SKM-1 (cell line): ENCODE results near the gene SAT2.
"Not testable (repeated sequence)": the region's sequence is repeated elsewhere in the genome, so short reads cannot be mapped to it uniquely, and the experiment has no call there.

ENCODE experiments used
- DNase-seq: peaks from one replicate; lab custom pipeline; 2025; ENCODE audit not compliant: unreplicated experiment; lab: John Stamatoyannopoulos, UW

Gene SAT2

DNA sequence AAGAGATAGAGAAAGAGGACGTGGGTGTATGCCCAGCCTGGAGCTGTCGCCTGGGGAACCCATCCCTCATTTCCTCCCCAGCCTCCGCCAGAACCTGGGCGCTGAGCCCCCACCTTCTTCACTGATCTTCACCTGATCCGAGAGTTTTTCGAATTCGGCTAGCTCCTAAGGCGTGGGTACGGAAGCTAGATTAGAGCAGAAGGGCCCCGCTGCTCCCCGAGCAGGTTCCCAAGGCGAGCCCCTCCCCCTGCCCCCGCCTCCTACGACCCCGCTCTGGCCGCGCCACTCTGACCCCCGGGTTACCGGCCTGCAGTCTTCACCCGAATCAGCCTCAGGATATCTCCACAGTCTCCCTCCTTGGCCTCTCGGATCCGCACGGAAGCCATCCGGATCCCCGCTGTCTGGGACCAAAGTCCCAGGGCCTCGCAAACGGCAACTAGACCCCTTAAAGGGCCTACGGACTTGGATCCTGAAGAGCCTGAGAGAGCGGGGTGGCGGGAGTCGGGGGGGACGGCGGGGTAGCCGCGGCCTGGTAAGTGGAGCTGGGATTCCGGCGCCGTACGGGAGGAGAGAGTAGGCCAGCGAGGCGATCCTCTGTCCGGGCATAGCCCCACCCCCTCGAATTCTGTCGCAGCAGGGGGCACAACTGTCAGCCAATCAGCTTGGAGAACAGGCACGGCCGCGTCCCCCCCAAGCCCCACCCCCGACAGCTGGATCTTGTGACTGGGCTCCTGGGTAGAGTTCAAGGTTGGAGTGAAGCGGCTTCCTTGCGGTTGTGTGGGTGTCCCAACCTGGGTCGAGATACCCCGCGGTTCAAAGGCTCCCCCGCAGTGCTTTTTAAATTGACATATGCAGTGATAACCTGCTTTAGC lies at the start of gene SAT2:
Gene SAT2 (minus strand): TSS at position 572 of the 872 bp plus-strand sequence. CDS start 186 bp downstream, at position 386.
- DNase-seq: no peak

DNA sequence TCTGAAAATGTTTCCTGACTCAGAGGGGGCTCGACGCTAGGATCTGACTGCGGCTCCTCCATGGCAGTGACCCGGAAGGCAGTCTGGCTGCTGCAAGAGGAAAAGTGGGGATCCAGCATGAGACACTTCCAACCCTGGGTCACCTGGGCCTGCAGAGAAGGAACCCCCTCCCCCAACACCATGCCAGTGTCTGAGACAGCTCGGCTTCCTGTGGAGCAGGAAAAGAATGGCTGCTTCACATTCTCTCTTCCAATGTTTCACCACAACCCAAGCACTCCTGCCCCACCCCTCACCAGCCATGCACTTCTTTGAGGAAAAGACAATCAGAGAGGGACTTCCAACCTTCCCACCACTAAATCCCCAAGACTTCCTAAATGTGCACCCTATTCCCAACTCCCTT lies 48.9 kb upstream of the SAT2 start:
- DNase-seq: no peak

DNA sequence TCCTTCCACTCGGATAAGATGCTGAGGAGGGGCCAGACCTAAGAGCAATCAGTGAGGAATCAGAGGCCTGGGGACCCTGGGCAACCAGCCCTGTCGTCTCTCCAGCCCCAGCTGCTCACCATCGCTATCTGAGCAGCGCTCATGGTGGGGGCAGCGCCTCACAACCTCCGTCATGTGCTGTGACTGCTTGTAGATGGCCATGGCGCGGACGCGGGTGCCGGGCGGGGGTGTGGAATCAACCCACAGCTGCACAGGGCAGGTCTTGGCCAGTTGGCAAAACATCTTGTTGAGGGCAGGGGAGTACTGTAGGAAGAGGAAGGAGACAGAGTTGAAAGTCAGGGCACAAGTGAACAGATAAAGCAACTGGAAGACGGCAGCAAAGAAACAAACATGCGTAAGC lies 47.3 kb upstream of the SAT2 start:
- DNase-seq: no peak

DNA sequence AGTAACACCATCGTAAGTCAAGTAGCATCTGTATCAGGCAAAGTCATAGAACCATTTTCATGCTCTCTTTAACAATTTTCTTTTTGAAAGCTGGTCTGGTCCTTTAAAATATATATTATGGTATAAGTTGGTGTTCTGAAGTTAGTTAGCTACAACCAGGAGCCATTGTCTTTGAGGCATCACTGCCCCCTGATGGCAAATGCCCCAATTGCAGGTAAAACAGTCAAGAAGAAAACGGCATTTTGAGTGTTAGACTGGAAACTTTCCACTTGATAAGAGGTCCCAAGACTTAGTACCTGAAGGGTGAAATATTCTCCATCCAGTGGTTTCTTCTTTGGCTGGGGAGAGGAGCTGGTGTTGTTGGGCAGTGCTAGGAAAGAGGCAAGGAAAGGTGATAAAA lies 45.6 kb upstream of the SAT2 start:
- no peak for DNase-seq

DNA sequence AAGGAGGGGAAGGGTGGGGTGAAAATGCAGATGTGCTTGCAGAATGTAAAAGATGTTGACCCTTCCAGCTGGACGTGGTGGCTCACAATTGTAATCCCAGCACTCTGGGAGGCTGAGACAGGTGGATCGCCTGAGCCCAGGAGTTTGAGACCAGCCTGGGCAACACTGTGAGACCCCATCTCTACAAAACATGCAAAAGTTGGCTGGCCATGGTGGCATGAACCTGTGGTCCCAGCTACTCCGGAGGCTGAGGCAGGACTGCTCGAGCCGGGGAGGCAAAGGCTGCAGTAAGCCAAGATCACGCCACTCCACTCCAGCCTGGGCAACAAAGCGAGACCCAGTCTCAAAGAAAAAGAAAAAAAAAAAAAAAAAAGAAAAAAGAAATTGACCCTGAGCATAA lies 40.9 kb upstream of the SAT2 start:
- no peak for DNase-seq

DNA sequence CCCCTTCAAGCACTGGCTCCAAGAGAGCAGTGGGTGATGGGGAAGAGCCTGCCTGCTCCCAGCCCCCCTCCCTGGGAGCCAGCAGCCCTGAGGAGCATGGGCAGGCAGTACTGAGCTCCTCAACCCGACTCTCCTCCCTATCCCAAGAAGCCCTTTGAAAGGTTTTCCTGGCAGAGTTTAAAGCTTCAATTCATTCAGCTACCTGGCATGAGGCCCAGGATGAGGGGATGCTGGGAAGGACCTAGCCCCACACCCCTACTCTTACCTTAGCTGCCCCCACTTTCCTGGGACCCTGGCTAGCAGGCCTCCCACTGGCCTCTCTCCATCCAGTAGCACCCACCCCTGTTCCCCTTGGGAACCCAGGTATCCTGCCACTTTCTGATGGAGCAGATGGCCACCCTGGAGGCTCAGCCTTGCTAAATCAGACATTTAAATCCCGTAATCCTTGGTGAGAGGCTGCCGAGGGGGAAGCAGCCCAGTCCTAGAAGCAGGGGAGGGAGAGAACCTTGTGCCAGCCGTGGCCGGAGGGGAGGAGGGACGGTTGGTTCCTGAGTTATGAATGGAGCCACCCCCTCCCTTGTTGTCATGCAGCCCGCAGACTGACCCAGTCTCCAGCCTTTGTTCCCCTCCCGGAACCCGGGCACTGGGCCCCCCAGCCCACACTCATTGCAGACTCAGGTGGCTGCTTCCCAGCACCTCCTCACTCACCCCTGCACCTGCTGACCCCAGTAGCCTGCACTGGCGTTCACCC lies 40.2 kb upstream of the SAT2 start:
- DNase-seq: no peak

DNA sequence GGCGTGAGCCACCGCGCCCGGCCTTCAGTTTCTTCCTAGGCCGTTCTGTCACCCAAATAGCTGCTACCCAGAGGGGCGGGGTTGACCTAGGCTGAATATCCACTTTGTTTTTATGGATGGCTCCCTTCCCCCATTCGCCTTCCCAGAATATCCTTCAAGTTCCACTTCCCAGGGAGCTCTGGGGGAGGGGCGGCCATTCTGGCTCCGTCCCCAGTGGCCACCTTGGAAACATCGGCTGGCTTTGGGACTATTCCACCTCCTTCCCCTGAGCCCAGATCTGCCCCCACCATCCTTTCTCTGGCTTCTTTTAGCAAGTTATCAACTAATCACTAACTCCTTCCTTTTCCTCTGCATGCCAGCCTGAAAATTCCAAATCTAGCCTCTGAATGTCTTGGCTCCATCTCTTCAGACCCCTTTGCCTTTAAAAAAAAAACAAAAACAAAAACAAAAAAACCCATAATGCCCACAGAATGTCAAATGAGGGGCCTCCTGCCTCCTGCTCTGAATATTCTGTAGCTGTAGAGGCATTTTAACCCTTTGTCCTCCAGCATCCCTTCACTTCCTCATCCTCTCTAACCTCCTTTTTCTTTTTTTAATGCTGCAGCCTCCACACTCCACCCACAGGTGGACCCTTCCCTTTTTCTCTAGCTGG lies 29.5 kb upstream of the SAT2 start:
- no peak for DNase-seq

DNA sequence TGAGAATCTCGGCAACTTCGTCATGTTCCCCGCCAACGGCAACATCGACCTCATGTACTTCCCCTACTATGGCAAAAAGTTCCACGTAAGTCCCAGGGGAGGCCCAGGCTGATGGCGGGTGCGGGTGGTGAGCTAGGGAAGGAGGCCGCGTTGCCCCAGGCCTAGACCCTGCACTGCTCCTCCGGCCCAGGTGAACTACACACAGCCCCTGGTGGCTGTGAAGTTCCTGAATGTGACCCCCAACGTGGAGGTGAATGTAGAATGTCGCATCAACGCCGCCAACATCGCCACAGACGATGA lies 27.9 kb upstream of the SAT2 start:
- DNase-seq: no peak

DNA sequence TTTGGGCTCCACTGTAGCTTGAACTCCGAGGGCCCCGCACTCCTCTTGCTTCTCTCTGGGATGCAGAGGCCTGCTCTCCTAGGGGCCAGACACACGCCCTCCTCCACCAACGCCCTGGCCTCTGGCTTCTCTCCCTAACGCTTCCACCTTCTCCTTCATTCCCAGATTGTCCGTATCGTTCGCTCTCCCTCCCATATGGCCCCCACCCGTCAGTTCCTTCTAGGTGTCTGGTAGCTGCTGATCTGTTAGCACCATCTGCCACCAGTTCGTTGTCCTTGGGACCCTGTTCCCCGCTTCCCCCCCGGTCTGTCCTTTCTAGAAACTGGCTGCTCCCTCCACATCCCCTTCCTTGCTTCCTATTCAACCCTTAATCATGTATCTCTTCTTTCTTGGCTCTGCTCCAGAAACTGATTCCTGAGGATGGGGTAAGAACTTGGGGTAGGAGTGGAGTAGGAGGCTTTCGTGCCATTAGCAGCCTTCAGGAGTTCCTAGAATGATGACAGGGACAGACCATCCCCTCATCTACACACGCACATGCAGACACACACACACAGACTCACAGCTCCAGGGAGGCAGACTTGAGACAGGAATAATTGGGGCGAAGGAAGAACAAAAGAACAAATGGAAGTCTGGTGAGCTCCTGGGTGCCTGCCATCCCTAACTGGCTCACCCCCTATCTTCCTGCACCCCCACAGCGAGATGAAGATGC lies 27.4 kb upstream of the SAT2 start:
- no peak for DNase-seq

DNA sequence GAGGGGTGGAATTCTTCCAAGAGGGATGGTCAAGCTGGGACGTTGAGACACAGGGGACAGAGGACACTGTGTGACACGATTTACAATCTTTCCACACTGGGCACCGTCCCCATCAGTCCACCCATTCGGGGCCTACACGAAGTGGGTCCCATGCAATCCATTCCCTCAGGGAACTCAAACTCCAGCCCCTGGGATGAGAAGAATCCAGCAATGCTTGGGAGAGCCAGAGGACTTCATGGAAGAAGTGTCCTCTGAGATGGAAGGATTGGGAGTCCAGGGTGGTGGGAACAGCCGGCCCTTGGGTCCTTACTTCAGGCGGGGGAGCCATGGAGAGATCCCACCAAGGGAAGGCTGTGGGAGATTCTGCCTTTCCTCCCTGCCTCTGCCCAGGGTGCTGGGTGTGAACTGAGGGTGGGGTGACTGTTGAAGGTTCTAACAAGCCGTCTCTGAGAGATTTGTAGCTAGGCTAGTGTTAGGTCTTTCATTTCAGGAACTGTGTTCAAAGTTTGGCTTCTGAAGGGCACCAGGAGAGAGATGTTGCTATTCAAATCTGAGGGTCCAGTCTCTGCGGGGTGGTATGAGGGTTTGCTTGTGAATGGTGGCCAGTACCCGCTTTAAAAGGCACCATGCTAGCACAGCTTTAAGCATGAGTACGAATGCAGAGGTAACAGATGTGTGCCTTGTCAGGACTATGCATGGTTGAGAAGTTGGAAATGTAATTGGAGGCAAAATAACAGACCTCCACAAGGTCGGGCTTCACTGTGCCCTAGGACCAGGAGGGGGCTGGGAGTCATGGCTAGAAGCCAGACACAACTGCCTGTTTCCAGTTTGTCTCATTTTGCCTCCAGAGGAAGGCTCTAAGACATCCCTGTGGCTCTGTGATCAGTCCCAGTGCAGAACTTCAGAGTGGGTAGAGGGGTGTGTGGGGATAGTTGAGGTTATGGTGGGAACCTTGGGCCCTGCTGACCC lies 25.1 kb upstream of the SAT2 start:
- no peak for DNase-seq

DNA sequence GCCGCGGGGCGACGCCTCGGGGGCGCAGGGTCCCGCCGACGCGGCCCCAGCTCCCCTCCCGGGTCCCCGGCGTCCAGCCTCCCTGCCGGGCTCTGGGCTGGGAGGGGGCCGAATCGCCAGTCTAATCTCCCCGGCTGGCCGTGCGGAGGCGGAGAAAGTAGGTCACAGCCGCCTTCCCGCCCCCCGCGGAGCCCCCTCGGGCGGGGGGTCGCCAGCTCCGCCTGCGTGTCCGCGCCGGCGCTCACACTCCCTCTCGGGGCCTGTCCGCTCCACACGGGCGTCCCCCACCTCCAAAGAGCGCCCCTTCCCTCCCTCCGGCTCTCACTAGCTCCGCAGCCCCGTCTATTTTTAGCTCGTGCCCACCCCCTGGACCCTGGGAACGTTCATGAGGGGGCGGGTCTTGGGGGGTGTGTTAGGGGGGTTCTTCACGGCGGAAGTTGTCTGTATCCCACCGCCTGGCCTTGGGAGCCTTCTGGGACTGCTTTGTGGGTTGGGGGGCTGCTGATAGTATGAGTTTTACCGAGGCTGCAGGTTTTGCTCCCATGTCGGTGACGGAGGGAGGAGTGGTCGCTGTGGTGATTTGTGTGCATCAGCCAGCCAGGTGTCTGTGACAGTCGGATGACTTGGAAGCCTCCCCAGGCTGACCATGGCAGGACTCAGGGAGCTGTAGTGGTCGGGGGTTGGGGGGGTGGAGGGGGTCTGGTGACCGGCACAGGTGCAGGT lies 24.2 kb upstream of the SAT2 start:
- no peak for DNase-seq

DNA sequence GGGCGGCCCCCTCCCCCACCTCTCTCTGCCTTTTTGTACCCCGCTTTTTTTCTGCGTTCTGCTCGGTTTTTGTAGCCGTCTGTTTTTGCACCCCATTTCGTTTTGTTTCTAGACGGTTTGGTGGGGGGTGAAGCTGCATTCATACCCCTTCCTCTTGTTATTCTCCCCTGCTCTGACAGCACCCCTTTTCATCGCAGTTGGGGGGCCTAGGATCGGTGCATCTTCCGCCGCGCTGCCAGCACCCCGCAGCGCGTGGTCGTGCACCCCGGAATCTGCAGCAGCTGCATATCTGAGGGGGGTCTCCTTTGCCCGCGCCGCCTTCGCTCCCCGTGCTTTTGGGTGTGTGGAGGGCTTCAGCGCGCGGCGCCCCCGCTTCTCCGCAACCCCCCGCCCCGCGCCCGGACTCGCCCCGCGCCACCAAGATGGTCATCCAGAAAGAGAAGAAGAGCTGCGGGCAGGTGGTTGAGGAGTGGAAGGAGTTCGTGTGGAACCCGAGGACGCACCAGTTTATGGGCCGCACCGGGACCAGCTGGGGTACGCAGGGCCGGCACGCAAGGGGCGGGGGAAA lies 23.6 kb upstream of the SAT2 start:
- no peak for DNase-seq

DNA sequence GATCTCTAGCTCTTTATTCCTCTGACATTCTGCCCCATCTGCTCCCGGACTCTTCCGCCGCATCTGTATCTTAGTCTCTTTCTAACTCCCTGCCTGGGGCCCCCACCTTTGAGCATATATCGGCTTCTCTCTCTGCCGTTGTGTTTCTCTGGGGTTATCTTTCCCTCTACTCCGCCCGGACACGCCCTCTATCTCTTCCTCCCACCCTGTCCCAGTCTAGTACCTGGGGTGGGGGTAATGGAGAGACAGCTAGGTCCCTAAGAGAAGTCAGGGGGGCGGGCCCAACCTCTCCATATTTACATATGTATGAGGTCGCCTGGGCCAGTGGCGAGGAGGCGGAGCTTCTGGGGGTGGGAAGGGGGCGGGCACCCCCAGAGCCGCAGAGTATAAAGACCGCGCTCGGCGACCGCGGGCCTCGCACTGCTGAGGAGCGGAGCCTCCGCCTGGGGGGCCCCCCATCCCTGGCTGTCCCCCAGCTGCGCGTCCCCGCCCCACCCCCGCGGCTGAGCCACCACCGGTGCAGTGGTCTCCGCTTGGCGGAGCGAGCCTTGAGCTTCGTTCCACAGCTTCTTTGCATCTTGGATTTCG lies 23.0 kb upstream of the SAT2 start, which contains the start of gene ATP1B2:
Gene ATP1B2 (plus strand): TSS at position 418 of the 588 bp plus-strand sequence. CDS start 593 bp downstream, outside the sequence.
- DNase-seq: no peak

DNA sequence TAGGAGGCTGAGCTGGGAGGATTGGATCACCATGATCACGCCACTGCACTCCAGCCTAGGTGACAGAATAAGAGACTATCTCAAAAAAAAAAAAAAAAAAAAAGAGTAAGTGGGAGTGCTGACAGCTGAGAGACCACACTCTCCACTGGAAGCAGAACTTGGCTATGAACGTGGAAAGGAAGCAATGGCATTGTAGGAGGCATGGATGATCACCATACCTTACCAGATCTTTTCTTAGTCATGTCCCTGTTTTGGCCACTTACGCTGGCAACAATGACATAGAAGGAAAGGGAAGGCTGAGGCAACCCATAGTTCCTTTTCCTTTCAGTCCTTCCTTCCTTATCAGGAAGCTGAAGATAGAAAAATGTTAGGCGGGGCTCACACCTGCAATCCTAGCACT lies 19.4 kb upstream of the SAT2 start:
- DNase-seq: no peak

DNA sequence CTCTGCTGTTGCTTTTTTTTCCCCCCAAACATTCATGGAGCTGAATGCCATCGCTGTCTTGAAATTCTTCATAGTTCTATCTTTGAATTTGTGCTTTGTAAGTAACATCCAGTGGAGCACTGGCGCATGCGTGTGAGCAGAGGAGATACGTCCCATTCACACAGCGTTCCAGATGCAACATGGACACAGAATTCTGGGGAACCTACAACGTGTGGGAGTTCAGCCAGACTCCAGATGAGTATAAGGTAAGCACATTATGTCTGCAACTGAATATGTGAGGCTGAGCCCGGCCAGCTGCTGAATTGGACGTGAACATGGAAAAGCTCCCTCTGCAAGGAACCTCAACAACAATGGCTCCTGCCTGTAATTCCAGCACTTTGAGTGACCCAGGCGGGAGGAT lies 18.8 kb upstream of the SAT2 start:
- no peak for DNase-seq

DNA sequence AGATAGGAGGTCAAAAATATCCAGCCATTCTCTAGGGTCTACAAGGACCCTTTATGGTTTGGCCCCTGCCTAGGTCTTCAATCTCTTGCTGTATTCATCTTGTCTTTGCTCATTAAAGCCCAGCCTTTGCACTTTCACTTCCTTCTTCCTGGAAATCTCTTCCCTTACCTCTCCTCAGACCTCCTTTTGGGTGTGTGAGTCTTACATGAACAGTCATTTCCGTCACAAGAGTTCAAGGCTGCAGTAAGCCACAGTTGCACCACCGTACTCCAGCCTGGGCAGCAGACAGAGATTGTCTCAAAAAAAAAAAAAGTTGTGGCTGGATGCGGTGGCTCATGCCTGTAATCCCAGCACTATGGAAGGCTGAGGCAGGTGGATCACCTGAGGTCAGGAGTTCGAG lies 17.2 kb upstream of the SAT2 start:
- no peak for DNase-seq

DNA sequence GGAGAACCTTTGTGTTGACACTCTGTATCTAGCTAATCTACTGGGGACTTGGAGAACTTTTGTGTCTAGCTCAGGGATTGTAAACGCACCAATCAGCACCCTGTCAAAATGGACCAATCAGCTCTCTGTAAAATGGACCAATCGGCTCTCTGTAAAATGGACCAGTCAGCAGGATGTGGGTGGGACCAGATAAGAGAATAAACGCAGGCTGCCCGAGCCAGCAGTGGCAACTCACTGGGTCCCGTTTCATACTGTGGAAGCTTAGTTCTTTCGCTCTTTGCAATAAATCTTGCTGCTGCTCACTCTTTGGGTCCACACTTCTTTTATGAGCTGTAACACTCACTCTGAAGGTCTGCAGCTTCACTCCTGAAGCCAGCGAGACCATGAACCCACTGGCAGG lies 14.0 kb upstream of the SAT2 start:
- not testable (repeated sequence) for DNase-seq

DNA sequence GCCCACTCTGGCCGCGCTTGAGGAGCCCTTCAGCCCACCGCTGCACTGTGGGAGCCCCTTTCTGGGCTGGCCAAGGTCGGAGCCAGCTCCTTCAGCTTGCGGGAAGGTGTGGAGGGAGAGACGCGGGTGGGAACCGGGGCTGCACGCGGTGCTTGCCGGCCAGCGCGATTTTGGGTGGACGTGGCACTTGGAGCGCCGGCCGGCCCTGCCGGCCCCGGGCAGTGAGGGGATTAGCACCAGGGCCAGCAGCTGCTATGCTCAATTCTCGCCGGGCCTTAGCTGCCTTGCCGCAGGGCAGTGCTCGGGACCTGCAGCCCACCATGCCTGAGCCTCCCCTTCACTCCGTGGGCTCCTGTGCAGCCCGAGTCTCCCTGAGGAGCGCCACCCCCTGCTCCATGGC lies 13.2 kb upstream of the SAT2 start:
- DNase-seq: no peak

DNA sequence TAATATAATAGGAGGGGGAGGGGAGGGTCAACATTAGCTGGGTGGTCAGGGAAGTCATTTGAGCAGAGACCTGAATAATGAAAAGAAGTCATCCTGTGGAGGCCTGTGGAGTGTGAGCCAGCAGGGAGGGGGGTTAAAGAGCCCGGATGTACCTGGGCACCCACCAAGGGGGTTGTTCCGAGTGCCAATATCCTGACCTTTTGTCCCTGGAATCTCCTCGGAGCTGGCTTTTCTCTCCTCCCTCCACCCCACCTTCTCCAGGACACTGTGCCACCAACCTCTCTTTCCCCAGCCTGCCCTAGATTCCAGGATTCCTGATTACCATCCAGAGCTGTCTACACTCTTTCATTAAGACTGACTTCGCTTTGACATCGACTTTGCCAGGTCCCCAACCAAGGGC lies 8.5 kb upstream of the SAT2 start:
- DNase-seq: no peak
